ENCODE results near the gene KRT74. TPM values are rescaled to one million over a fixed set of nuclear protein-coding genes. Genes with fewer than 3 reads are reported as not detected.
A peak's percentile ranks its signal among the peaks of the same experiment; 100 is the strongest.

KRT74 gene
- total RNA-seq, 2 donors from 2014 or later: not detected

- ATAC-seq (no peak), DNase-seq (no peak)
Measured at GRCh38 chr12:52527121-52527800, 46.4 kb downstream of the KRT74 start.

GRCh38 chr12:52526511-52526951 lies 47.1 kb downstream of the KRT74 start:
- intact Hi-C loops (cut with DNase I): no loop called here
- ATAC-seq (no peak), DNase-seq (no peak)

More at GRCh38 chr12:52527121-52527800, 46.4 kb downstream of the KRT74 start:
- intact Hi-C loops (cut with DNase I): no loop called here

GRCh38 chr12:52525661-52526499 lies 47.8 kb downstream of the KRT74 start:
- no peak for DNase-seq
- ATAC-seq: no peak
- intact Hi-C loops (cut with DNase I): no loop called here

- peak in 1 of 2 donors; percentile 29 for ATAC-seq
- DNase-seq: no peak
- intact Hi-C loops (cut with DNase I): no loop called here
Measured at GRCh38 chr12:52524898-52525591, 48.6 kb downstream of the KRT74 start.

- ATAC-seq (no peak), DNase-seq (no peak)
- intact Hi-C loops (cut with DNase I): no loop called here
Measured at GRCh38 chr12:52524241-52524897, 49.3 kb downstream of the KRT74 start.

GRCh38 chr12:52523824-52524223 lies 49.8 kb downstream of the KRT74 start:
- DNase-seq: no peak
- intact Hi-C loops (cut with DNase I): no loop called here
- no peak for ATAC-seq

- intact Hi-C loops (cut with DNase I): no loop called here
- DNase-seq (no peak), ATAC-seq (peak; percentile 32 to 74)
Measured at GRCh38 chr12:52522346-52523011, 51.2 kb downstream of the KRT74 start.

- intact Hi-C loops (cut with DNase I): no loop called here
- DNase-seq (no peak), ATAC-seq (no peak)
Measured at GRCh38 chr12:52521568-52522266, 51.9 kb downstream of the KRT74 start.

- DNase-seq (no peak), ATAC-seq (peak in 1 of 2 donors; percentile 72)
- intact Hi-C loops (cut with DNase I): no loop called here
Measured at GRCh38 chr12:52521175-52521567, 52.5 kb downstream of the KRT74 start.

GRCh38 chr12:52519826-52520662 lies 53.6 kb downstream of the KRT74 start, which contains the start of gene KRT5:
KRT5 (minus strand) TSS chr12:52520394; CDS start chr12:52520296, 98 bp downstream.
- ATAC-seq (peak in 1 of 2 donors; percentile 5), DNase-seq (no peak)

GRCh38 chr12:52519387-52519703 lies 54.3 kb downstream of the KRT74 start:
- ATAC-seq: no peak
- intact Hi-C loops (cut with DNase I): no loop called here
- DNase-seq: no peak

More at GRCh38 chr12:52519826-52520662, 53.6 kb downstream of the KRT74 start, which contains the start of gene KRT5:
- intact Hi-C loops (cut with DNase I): no loop called here

- intact Hi-C loops (cut with DNase I): no loop called here
- DNase-seq: no peak
Measured at GRCh38 chr12:52518574-52519386, 54.9 kb downstream of the KRT74 start.

GRCh38 chr12:52517888-52518287 lies 55.8 kb downstream of the KRT74 start:
- intact Hi-C loops (cut with DNase I): no loop called here
- ATAC-seq (no peak), DNase-seq (no peak)

More at GRCh38 chr12:52518574-52519386, 54.9 kb downstream of the KRT74 start:
- ATAC-seq: no peak

- DNase-seq: no peak
- ATAC-seq: no peak
- intact Hi-C loops (cut with DNase I): no loop called here
Measured at GRCh38 chr12:52517005-52517835, 56.4 kb downstream of the KRT74 start.

Data from left cardiac atrium (tissue), 4 donors.